ENCODE measurements around the gene ZNRF3.
A peak's percentile ranks its signal among the peaks of the same experiment; 100 is the strongest.
"Not testable (repeated sequence)": the region's sequence is repeated elsewhere in the genome, so short reads cannot be mapped to it uniquely, and the experiment has no call there.

ZNRF3 gene

GRCh38 chr22:29016067-29016938 lies 132.9 kb downstream of the ZNRF3 start:
- no peak for DNase-seq

GRCh38 chr22:29018293-29019189 lies 135.2 kb downstream of the ZNRF3 start:
- no peak for DNase-seq

- DNase-seq: no peak
Measured at GRCh38 chr22:29022101-29022817, 138.9 kb downstream of the ZNRF3 start.

- no peak for DNase-seq
Measured at GRCh38 chr22:29023172-29023796, 139.9 kb downstream of the ZNRF3 start.

- DNase-seq: no peak
Measured at GRCh38 chr22:29026579-29026978, 143.2 kb downstream of the ZNRF3 start.

GRCh38 chr22:29028468-29028867 lies 145.1 kb downstream of the ZNRF3 start:
- DNase-seq: no peak

GRCh38 chr22:29029202-29030000 lies 146.0 kb downstream of the ZNRF3 start:
- no peak for DNase-seq

GRCh38 chr22:29030016-29030617 lies 146.7 kb downstream of the ZNRF3 start:
- no peak for DNase-seq

GRCh38 chr22:29030618-29031226 lies 147.3 kb downstream of the ZNRF3 start:
- no peak for DNase-seq

- no peak for DNase-seq
Measured at GRCh38 chr22:29031227-29032011, 148.0 kb downstream of the ZNRF3 start.

- DNase-seq: no peak
Measured at GRCh38 chr22:29032014-29032475, 148.7 kb downstream of the ZNRF3 start.

GRCh38 chr22:29032584-29032983 lies 149.2 kb downstream of the ZNRF3 start:
- no peak for DNase-seq

GRCh38 chr22:29037340-29037932 lies 154.1 kb downstream of the ZNRF3 start:
- no peak for DNase-seq

GRCh38 chr22:29039148-29039547 lies 155.8 kb downstream of the ZNRF3 start:
- DNase-seq: no peak

- not testable (repeated sequence) for DNase-seq
Measured at GRCh38 chr22:29039684-29040083, 156.3 kb downstream of the ZNRF3 start.

GRCh38 chr22:29040385-29041275 lies 157.3 kb downstream of the ZNRF3 start:
- peak; percentile 59 for DNase-seq

- no peak for DNase-seq
Measured at GRCh38 chr22:29041408-29041807, 158.0 kb downstream of the ZNRF3 start.

GRCh38 chr22:29043906-29044575 lies 160.7 kb downstream of the ZNRF3 start:
- DNase-seq: no peak
